Measurements from ENCODE around the gene OBSCN.

The OBSCN gene

DNA sequence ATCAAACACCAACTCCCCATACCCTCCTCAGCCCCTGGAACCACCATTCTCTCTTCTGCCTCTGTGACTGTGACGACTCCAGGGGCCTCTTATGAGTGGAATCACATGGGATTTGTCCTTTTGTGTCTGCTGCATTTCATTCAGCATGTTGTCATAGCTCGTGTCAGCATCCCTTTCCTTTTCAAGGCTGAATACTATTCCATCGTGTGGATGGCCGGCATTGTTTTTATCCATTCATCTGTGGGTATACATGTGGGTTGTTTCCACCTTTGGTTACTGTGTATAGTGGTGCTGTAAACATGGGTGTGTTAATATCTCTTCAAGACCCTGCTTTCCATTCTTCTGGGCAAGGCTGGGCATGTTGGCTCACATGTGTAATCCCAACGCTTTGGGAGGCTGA lies 17.1 kb upstream of the OBSCN start:
- TF ChIP-seq, protein P1, sequence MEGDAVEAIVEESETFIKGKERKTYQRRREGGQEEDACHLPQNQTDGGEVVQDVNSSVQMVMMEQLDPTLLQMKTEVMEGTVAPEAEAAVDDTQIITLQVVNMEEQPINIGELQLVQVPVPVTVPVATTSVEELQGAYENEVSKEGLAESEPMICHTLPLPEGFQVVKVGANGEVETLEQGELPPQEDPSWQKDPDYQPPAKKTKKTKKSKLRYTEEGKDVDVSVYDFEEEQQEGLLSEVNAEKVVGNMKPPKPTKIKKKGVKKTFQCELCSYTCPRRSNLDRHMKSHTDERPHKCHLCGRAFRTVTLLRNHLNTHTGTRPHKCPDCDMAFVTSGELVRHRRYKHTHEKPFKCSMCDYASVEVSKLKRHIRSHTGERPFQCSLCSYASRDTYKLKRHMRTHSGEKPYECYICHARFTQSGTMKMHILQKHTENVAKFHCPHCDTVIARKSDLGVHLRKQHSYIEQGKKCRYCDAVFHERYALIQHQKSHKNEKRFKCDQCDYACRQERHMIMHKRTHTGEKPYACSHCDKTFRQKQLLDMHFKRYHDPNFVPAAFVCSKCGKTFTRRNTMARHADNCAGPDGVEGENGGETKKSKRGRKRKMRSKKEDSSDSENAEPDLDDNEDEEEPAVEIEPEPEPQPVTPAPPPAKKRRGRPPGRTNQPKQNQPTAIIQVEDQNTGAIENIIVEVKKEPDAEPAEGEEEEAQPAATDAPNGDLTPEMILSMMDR (IDR thresholded peaks at IDR 0.05): no peak

DNA sequence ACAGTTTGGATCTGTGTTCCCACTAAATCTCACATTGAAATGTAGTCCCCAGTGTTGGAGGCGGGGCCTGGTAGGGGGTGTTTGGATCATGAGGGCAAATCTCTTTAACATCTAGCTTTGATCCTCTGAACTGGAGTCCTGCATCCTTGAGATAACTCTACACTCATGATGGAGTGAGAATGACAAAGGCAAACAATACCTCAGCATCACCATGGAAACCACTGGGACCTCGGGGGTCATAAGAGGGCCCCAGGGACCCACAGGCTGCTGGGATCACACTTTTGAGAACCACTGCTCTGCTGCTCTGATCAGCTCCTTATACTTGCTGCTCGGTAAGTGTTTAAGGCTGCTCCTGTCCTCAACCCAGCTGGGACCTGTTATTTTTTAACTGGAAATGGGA lies 13.4 kb upstream of the OBSCN start:
- TF ChIP-seq, protein P1 (IDR thresholded peaks at IDR 0.05): no peak

DNA sequence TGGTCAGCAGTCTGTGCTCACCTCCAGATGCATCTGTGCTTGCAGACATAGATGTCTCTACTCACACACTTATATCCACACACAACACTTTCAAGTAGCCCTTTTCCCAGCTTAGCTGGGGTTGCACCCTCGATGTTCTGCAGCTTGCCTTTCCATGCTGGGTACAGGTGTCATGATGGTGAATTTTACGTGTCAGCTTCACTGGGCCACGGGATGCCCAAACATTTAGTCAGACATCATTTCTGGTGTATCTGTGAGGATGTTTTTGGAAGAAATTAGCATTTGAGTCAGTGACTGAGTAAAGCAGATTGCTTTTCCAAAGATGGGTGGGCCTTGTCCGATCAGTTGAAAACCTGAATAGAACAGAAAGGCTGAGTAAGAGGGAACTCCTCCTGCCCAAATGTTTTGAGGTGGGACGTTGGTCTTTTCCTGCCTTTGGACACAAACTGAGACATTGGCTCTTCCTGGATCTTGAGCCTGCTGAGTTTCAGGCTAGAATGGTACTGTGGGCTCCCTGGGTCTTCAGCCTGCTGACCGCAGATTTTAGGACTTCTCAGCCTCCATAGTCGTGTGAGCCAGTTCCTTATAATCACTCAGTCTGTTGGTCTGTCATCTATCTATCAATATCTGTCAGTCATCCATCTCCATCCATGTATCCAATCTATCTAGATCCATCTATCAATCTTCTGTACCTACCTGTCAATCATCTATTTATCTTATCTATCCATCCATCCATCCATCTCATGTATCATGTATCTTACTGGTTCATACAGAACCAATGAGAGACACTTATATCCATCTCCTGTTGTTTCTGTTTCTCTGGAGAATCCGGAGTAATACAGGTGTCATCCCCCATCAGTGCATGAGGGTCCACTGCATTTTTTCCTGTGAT lies 12.7 kb upstream of the OBSCN start:
- TF ChIP-seq, protein P1 (IDR thresholded peaks at IDR 0.05): no peak

DNA sequence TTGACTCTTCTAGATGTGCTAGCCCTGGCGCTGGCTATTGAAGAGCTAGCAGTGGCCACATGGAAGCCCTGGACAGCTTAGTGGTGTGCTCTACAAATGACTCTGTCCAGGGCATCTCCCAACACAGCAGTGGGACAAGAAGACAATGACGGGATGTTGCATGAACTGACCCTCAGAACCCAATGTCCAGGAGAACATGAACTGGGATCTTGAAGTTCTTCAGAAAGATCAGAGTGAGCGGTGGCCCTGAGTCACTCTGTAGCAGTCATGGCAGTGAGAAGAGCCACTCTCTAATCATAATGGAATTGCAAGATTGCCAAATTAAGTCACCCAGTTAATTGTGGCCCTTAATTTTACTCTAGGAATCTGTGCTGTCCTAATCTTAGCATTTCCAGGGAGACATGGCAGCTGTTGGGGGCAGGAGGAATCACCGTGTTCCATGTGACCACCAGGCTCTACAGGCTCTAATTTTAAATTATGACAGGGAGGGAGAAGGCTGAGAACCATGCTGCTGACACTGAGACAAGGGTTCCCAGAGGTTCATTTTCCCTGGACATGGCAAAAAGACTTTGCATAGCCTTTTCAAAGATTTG lies 10.2 kb upstream of the OBSCN start:
- TF ChIP-seq, protein P1 (IDR thresholded peaks at IDR 0.05): no peak

DNA sequence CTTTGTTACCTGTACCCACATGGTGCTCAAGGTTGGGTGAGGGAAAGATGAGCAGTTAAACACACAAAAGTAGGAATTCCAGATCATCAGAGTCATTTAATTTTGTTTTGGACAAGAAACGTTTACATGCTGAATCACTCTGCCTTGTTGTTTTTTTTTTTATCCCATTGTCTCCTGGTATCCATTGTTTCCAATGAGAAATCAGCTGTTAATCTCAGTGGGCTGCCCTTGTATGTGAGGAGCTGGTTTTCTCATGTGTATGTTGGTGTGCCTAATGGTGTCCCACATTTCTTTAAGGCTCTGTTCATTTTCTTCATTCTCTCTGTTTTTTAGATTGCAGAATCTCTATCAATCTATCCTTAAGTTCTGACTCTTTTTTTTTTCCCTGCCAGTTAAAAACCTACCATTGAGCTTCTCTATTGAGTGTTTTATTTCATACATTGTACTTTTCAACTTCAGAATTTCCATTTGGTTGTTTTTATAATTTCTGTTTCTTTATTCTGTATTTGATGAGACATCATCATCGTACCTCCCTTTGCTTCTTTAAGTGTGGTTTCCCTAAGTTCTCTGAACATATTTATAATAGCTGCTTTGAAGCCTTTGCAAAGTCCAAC lies 8.8 kb upstream of the OBSCN start:
- TF ChIP-seq, protein P1 (IDR thresholded peaks at IDR 0.05): no peak

DNA sequence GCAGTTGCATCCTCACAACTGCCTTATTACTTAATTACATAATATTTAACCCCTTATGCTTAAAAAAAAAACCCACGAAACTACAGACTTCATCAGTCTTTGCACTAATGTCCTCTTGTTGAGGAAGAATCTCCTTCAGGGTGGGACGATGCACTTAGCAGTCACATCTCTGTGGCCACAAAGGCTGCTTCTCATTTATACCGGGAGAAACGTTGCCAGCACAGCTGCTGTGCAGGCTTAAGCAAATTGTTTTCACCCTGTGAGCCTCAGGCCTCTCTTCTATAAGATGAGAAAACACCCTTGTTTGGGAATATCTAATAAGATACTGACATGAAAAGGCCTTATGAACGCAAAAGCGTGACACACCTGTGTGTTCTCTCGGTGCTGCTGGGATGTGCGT lies 2.9 kb upstream of the OBSCN start:
- TF ChIP-seq, protein P1 (IDR thresholded peaks at IDR 0.05): no peak

DNA sequence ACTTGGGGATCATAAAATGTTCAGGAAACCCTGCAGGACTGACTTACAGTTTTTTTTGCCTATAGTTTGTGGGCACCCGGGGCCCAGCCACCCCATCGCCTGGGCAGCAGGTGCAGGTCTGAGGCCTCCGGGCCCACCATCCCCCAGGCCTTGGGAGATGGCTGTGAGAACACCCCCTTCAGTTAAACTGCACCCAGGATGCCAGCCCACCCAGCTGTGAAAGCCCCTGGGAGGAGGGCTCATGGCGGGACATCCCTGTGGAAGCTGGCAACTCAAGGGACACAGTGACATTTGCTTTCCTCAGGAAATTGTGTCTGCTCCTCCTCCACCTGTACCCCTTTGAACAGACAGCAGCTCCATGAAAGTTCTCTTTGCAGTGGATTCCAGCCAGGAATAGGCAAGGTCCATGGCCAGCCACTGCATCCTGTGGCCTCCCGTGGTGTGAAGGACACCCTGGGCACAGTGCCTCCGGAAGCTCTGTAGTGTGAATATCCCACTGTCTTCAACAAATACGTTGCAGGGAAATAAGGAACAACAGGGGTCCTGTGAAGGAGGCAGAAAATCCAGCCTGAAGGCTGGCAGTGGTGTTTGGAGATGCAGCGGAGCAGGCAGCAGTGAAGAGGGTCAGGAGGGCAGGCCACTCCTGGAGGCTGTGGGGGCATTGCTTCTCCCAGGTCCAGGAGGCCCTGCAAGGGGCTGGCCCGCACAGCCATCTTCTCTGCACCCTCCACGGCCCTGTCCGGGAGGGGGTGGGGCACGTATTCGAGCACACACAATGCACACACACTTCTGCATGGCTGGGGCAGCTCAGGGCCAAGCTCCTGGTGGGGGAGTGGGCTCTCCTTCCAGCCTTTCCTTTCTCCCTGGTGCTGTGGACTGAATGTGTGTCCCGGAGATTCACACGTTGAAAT lies 2.1 kb upstream of the OBSCN start:
- TF ChIP-seq, protein P1 (IDR thresholded peaks at IDR 0.05): no peak

Measured in LNCAP (cell line).